Measurements from ENCODE around the gene PDGFRB.

- TF ChIP-seq EZH2 (IDR thresholded peaks at IDR 0.05; ENCODE audit: low read length): no peak
- TF ChIP-seq CTCF (optimal IDR thresholded peaks at IDR 0.05 in 1 of 3, IDR thresholded peaks at IDR 0.05 in 1 of 3, conservative IDR thresholded peaks at IDR 0.05 in 1 of 3; ENCODE audit: extremely low read depth in 1 of 3, insufficient read depth in 2 of 3, low read length in 3 of 3): no peak
Observed at GRCh38 chr5:150164211-150164980, 8.8 kb upstream of the PDGFRB start.
